NCI-H774 (cell line): Measurements from ENCODE around the gene TSPAN15.
"Not testable (repeated sequence)": the region's sequence is repeated elsewhere in the genome, so short reads cannot be mapped to it uniquely, and the experiment has no call there.

Experiments used
- DNase-seq: peaks from one replicate; lab custom pipeline; 2025; lab: John Stamatoyannopoulos, UW

The TSPAN15 gene

DNA sequence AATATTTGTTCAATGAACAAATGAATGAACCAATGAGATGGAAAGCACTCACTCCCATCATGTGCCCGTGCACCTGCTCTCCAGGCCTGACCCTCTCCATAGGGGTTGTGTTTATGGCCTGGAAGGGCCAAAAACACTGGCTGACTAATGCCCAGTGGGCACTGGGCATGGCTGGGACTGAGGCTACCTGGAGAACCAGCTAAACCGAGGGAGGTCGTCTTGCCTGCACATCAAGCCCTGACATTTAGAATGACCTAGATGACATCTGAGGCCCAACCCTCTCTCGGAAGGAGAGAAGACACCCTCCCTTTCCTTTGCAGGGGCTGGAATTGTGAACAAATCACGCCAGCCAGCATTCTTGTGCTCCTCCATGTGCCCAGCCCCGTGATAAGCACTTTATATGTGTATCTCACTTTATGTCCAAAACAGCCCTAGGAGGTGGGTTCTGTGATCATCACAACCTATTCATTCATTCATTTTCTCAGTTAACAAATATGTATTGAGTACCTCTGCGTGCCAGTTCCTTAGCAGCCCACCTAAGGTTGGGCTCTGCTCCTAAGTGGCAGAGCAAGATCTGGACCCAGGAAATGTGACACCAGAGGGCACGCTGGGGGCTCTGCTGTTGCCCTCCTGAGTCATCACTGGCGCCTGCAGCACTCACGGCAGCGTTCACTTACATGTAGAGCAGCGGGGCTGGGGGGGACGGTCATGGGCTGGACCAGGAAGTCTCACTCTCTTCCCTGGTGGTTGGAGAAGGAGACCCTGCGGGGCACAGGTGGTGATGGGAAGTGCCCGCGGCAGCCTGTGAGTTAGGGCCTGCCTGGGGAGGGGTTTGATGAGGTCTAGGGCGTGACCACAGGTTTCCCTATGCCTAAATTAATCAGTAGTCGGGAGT is 52.0 kb downstream of the TSPAN15 start:
- no peak for DNase-seq

DNA sequence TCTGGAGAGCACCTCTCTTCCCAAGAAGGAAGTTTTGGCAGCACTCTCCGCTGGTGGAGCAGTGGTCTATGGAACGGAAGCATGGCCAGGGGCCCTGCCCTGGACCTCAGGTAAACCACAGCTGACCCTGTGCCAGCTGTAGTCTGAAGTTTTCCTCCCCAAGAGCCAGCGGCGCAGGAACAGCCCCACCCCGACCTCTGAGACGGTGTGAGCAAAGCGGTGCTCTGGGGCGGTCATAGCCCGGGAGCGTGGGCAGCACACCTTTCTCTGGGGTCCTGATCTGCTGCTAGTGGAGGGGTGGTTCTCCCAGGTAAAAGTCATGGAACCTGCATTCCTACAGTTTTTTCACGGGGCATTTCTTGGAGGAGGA is 52.6 kb downstream of the TSPAN15 start:
- DNase-seq = no peak

DNA sequence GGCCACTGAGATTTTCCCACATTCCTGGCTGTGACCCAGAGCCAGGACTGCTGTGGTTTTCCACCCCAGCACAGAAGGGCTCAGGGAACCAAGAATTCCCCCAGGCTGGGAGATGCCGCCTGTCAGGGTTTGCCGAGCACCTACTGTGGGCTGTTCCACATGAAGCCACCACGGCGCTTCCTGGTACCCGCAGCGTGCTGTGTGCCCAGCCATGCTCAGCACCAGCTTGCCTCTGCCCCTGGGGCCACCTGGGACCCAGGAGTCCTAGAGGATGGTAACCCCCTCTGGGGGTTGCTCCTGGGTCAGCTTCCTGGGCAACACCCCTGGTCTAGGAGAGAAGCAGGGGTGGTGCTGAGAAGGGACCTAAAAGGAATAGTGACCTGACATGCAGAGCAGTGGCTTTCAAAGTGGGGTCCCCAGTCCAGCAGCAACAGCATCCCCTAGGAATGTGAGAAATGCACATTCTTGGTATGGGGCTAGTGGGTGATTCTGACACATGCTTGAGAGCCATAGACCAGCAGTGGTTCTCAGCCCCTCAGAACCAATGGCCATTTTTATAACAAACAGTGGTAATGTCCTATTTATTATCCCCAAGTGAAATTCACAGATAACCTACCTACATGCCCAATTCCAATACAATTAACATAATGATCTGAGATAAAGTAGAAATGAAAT is 53.4 kb downstream of the TSPAN15 start:
- no peak for DNase-seq

DNA sequence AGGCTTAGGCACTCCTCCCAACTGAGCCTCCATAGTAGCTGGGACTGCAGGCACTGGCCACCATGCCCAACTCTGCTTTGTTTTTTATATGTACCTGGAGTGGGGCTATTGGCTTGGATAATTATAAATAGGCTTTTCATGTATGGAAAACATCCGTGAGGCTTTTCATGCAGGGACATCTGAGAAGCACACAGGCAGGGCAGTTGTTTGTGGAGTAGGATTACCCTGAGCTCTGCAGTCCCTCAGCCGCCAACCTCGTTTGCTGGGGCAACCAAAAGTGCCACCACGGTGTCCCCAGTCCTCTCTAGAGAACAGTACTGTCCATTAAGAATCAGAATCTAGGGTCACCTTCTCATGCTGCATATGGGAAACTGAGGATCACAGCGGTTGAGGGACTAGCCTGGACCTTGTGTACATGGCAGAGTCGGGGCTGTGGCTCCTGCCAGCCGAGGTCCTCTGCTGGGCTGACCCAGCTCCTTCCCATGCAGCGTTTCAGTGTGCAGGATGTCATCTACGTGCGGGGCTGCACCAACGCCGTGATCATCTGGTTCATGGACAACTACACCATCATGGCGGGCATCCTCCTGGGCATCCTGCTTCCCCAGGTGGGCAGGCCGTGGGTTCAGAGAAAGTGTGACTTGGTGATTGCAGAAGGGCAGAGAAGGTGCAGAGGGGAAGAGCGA is 54.5 kb downstream of the TSPAN15 start:
- no peak for DNase-seq

DNA sequence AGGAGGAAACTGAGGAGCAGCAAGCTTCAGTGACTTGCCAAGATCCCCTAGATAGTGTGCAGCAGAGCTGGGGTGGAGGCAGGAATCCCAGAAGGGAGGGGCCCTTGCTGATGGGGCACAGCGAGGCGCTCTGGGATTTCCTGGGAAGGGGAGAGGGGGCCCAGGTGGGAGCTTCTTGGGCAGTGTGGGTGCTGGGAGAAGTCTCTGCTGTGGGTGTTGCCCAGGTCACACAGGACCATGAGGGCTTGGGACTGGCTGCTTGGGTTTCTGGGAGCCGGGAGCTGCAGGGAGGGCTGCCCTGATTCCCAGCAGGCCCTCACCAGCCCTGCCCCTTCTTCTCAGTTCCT is 55.2 kb downstream of the TSPAN15 start:
- no peak for DNase-seq

DNA sequence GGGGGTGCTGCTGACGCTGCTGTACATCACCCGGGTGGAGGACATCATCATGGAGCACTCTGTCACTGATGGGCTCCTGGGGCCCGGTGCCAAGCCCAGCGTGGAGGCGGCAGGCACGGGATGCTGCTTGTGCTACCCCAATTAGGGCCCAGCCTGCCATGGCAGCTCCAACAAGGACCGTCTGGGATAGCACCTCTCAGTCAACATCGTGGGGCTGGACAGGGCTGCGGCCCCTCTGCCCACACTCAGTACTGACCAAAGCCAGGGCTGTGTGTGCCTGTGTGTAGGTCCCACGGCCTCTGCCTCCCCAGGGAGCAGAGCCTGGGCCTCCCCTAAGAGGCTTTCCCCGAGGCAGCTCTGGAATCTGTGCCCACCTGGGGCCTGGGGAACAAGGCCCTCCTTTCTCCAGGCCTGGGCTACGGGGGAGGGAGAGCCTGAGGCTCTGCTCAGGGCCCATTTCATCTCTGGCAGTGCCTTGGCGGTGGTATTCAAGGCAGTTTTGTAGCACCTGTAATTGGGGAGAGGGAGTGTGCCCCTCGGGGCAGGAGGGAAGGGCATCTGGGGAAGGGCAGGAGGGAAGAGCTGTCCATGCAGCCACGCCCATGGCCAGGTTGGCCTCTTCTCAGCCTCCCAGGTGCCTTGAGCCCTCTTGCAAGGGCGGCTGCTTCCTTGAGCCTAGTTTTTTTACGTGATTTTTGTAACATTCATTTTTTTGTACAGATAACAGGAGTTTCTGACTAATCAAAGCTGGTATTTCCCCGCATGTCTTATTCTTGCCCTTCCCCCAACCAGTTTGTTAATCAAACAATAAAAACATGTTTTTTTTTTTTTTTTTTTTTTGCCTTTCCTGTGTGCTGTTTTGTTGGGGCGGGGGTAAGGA is 55.8 kb downstream of the TSPAN15 start:
- no peak for DNase-seq

DNA sequence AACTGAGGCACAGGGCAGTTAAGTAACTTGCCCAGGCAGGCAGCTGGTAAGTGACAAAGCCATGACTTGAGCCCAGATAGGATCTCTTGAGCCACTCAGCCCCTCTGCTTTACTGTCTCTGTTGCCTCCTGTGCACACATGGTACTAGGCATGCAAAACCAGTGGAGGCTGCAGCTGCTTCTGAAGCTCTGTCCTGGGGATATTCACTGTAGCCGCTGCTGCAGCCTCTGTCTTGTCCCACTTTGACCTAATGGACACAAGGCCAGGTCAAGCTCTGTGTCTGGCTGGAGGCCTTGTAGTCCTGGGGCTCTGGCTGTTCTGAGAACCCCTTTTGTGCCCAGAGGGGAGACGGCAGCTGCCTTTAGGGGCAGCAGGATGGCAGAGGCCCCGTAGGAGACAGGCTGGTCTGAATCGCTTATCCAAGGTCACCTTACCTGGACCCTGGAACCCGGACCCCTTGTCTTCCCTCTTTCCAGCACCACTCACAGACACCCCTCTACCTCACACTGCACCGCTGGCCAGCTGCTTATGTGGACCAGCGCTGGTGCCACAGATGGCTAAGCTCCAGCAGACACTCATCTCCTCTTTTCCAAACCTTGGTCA is 57.6 kb downstream of the TSPAN15 start:
- DNase-seq = no peak

DNA sequence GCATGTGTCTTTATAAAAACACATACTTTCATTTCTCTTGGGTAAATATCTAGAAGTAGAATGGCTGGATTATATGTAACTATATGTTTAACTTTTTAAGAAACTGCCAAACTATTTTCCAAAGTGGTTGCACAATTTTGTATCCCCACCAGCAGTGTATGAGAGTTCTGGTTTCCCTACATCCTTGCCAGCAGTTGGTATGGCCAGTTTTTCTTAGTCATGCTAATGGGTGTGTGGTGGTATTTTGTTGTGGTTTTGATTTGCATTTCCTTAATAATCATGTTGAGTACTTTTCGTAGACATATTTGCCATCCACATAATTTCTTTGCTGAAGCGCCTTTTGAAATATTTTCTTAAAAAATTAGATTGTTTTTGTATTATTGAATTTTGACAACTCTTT is 61.6 kb downstream of the TSPAN15 start:
- DNase-seq = no peak

DNA sequence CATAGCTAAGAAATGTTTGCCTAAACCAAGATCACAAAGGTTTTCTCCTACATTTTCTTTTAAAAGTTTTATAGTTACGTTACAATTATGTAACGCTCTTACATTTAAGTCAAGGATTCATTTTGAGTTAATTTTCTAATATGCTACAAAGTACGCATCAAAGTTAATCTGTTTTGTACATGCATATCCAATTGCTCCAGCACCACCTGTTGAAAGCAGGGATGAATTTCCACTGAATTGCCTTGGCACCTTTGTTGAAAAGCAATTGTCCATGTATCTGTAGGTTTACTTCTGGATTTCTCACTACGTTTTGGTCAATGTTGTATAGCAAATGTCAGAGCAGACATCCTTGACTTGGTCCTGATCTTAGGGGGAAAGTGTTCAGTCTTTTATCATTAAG is 62.4 kb downstream of the TSPAN15 start:
- DNase-seq = no peak

DNA sequence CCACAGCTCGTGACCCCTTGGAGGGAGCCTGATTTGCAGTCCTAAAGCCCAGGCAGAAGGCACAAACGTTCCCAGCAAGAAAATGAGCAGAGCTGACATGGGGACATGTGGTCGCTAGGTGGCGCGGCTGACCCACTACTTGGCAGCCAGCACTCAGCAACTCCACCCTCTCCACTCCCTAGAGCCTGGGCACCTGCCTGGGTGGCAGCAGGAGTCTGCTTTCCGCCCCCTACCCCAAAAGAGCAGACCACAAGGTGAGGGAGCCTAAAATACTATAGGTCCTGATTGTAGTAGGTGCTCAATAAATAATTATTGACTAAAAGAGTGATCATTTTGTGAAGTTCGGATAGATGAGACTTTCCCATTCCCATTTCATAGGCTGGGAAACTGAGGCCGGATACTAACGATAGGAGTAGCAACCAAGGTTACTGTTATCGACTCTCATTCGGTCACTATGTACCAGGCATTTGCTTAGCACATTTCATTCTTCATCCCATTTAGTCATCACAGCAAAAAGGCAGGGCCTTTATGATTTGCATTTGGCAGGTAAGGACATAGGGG is 64.5 kb downstream of the TSPAN15 start:
- peak; percentile 60 for DNase-seq

DNA sequence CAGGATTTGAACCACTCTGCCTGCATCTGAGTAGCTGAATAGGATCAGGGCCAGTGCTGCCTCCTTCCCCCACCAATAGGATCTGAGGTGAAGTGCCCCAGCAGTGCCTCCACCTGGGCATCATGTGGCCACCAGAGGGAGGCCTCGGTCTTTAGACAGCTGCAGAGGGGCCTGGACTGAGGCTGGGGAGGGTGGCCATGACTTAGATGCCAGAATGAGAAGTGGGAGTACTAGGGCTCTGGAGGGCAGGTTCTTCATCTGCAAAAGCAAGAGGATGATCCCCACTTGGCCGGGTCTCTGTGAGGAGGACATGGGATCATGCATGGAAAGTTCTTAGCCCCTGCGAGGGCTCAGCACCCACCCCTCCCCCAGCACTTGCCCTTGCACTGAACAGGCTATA is 65.1 kb downstream of the TSPAN15 start:
- DNase-seq = peak; percentile 54

DNA sequence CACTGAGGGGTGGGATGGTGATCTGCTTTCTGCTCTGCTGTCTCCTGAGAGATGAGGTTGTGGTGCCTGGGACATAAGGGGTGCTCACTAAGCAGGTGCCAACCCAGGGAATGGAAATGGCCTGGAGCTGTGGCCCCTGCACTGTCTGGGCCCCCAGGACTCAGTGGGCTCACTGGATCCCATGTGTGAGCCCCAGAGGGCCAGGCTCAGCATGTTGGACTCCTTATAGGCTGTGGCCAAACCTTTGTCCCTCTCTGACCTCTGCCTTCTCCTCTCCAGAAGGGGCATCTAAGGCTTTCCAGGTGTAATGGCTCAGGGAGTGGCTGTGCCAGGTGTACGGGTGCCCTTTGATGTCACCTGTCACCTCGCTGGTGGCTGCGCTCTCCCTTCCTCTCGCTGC is 65.5 kb downstream of the TSPAN15 start:
- DNase-seq = no peak

DNA sequence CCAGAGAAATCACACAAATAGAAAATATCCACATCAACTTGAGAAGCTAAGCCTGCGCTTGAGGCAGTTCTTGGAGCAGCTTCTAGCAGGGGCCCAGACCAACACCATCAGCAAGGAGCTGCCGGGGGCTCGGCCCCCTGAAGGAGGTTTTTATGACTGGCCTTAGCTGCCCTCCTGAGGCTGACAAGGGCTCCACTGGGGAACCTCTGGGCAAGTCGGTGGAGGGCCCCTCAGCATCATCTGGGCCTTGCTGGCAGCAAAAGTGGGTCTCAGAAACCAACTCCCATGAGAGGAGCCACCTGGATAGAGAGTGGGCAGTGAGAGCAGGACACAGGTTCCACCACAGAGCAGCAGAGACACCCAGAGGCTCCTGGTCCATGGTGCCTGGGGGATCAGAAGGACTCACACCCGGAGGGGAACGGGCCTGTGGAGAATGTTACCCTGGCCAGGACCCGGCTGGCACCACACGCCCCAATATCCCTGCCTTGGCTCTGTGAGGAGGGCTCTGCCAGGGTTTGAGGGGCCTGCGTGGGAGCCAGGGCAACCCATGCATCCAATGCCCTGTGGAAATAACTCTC is 66.1 kb downstream of the TSPAN15 start:
- DNase-seq = no peak

DNA sequence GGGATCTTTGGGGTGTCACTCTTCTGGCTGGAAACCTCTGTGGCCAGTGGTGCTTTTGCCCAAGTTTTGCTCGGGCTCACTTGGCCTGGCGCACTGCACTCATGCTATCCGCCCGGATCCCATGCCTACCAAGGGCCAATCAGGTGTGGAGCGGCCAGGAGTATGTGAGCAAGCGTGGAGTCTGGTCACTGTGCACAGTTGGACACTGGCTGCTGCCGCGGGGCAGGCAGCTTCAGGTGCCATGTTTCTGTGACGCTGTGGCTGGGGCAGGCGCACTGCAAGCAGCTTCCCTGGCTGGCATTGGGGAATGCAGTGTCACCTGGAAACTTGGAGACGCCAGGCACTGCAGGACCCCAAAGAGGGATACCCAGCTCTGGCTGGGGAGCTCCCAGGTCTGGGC is 76.7 kb downstream of the TSPAN15 start:
- DNase-seq = no peak

DNA sequence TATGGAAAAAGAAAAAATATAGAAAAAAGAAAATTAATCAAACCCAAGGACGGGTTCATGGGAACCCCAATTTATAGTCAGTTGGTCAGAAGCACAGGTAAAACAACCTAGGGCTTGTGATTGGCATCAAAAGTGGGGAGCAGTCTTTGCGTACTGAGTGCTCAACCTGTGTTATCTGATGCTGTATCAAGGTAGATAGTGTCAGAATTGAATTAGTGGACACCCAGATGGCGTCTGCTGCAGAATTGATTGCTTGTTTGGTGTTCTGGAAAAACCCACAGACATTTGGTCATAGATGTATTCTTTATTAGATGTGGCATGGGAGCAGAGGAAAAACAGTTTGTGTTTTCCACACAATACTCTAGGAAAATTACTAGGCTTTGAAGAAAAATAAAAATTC is 82.4 kb downstream of the TSPAN15 start:
- DNase-seq = no peak

DNA sequence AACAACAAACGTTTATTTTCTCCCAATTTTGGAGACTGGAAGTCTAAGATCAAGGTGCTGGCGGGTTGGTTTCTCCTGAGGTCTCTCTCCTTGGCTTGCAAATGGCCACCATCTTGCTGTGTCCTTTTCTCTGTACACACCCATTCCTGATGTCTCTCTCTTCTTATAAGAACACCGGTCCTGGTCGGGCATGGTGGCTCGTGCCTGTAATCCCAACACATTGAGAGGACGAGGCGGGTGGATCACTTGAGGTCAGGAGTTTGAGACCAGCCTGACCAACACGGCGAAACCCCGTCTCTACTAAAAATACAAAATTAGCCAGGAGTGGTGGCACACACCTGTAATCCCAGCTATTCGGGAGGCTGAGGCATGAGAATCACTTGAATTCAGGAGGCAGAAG is 85.3 kb downstream of the TSPAN15 start:
- DNase-seq = not testable (repeated sequence)

DNA sequence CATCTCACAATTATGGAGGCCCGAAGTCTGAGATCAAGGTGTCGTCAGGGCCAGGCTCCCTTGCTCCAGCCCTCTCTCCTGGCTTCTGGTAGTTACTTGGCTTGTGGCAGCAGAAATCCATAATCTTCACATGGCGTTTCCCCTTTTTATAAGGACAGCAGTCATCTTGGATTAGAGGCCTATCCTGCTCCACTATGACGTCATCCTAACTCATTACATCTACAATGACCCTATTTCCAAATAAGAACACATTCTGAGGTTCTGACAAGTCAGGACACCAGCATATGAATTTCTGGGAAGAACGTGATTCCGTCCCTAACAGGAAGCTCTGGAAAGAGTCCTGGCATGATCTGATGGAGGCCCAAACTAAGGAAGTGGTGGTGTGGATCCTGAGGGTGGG is 86.2 kb downstream of the TSPAN15 start:
- no peak for DNase-seq

DNA sequence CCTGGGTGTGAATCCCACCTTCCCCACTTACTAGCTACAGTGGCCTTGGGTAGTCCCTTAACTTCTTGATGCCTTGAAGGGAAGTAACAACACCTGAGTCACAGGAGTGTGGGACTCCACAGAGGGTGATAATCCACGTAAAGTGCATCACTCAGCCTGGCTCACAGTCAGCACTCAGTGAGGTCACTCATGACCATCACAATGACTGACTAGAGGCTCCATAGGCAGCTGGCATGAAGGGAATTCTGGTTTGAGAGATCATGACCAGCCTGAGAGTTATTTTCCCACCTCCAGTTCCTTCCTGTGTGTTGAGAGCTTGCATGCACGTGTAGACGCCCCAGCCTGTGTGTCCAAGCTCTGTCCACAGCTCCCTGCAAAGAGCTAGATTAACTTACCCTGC is 87.2 kb downstream of the TSPAN15 start:
- DNase-seq = no peak

DNA sequence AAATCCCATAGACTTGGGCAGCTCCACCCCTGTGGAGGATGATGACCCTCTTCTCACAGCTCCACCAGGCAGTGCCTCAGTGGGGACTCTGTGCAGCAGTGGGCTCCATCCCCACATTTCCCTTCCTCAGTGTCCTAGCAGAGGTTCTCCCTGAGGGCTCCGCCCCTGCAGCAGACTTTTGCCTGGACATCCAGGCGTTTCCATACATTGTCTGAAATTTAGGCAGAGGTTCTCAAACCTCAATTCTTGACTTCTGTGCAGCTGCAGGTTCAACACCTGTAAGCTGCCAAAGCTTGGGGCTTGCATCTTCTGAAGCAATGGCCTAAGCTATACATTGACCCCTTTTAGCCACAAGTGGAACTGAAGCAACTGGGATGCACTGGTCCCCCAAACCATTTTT is 90.2 kb downstream of the TSPAN15 start:
- DNase-seq = no peak

DNA sequence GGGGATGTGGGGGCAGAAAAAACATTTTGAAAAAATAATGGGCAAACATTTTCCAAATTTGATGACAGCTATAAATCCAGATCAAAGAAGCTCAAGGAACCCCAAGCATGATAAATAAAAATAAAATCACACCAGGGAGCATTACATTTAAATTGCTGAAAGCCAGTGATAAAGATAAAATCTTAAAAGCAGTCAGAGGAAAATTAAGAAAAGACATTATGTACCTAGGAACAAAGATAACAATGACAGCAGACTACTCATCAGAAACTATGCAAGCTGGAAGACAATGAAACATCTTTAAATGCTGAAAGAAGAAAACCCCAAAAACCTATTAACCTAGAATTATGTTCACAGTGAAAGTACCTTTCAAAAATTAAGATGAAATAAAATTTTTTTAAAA is 98.7 kb downstream of the TSPAN15 start:
- DNase-seq = no peak

DNA sequence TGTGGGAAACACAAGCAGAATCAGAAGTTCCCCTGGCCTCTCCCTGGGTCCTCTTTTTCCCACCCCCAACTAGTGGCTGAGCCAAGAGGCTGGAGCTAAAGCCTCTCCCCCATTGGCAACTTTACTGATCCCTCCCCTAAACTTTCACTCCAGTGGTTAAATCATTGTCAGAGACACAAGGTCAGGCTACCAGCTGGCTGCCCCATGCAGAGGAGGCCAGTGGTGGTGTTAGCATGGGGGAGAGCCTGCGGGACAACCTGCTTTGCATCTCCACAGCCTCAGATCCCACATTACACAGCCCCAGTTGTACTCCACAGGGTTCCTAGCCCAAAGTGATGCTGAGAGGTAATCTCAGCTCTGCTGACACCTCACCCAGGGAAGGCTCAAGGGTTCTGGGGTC is 101.0 kb downstream of the TSPAN15 start:
- no peak for DNase-seq
